NCI-H1417 treated with DMSO at 0.1 percent for 48 hours (cell line): Measurements from ENCODE around the gene PLD3.
"Not testable (repeated sequence)": the region's sequence is repeated elsewhere in the genome, so short reads cannot be mapped to it uniquely, and the experiment has no call there.

ENCODE experiments used
- DNase-seq: peaks from one replicate; lab custom pipeline; 2025; lab: John Stamatoyannopoulos, UW

Gene PLD3

DNA sequence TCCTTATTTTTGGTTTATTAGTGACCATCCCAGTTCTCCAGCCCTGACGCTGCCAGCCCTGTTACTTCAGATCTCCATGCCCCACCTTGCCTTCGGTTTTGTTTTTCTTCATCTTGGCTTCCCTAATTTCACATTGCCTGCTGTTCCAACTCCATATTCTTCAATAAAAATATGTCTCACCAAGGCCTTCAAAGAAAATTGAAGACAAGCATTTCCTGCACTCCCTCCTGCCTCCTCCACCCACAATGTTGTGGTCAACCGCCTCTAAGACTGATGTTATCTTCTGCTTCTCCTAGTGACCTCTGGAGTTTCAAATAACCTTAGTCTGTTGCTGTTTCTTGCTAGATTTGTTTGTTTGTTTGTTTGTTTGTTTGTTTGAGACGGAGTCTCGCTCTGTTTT lies 14.6 kb downstream of the PLD3 start:
- no peak for DNase-seq

GRCh38 chr19:40365010-40365409 lies 16.5 kb downstream of the PLD3 start:
- no peak for DNase-seq

DNA sequence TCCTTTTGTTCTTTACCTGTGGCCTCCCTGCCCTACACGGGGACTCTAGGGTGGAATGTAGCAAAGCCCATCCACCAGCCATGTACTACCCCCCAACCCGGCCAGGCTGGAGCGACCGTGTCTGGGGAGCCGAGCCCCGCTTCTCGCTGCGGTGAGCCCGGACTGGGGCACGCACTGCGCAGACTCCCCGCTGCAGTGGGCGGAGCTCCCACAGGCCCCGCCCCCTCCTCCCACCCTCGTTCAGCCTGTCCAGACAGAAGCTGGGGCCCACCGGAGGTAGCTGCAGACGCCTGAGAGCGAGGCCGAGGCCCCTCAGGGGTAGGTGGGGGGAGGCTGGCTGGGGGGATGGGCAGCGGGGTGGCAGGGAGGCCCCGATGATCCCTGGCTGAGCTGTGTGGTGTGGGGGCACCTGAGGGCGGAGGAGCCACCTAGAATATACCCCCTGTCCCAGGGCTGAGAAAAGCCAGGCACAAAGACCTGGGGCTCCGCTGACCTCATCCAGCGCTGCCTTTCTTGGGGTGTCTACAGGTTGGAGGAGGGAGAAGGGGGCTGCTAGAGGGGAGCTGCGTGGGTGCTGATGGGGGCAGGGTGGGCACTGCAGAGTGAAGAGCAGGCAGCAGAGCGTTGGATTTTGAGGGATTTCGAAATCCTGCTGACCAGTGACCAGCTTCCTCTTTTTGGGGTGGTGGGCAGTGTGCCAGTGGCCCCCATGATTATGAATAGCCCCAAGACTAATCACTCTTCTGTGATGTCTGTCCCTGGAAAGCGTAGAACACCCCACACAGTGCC lies 17.3 kb downstream of the PLD3 start:
- peak; percentile 19 for DNase-seq

DNA sequence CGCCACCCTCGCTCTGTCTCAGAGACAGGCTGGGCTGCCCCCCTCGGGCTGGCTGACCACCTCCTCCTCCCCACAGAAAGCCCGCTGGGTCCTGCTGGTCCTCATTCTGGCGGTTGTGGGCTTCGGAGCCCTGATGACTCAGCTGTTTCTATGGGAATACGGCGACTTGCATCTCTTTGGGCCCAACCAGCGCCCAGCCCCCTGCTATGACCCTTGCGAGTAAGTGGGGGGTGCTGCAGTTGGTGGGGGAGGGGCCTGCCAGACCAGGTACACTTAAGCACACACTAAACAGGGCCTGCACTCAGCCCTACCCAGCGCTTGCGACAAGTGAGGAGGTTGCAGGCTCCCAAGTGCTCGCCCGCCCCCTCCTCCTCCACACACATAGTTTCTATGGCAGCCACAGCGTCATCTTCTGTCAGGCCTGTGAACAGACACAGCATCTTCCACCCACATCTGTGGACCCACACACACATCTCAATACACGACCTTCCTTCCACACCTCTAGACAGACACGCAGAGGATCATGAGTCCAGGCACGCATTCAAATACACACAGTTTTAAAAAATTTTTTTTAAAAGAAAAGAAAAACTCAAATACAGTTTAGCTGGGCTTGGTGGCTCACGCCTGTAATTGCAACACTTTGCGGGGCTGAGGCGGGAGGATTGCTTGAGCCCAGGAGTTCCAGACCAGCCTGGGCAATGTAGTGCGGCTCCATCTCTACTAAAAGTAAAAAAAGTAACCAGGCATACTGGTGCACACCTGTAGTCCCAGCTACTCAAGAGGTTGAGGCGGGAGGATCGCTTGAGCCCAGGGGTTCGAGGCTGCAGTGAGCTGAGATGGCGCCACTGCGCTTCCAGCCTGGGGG lies 18.4 kb downstream of the PLD3 start:
- DNase-seq = peak; percentile 17

GRCh38 chr19:40367577-40368434 lies 19.3 kb downstream of the PLD3 start:
- DNase-seq = no peak

GRCh38 chr19:40369797-40370196 lies 21.3 kb downstream of the PLD3 start:
- no peak for DNase-seq

- DNase-seq = not testable (repeated sequence)
Measured at GRCh38 chr19:40370253-40370652, 21.8 kb downstream of the PLD3 start.

GRCh38 chr19:40370997-40371801 lies 22.7 kb downstream of the PLD3 start:
- no peak for DNase-seq

DNA sequence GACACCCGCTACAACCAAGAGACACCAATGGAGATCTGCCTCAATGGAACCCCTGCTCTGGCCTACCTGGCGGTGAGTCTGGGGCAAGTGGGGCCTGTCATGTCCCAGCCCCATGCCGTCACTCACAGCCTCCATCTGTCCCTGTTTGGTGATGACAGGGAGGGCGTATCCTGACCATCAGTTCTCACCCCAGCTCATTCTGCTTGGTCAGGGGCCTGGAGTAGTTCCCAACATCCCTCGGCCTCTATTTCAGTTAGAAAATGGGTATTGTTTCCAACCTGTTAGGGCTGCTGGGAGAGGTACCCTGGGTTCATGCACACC lies 23.3 kb downstream of the PLD3 start:
- DNase-seq = no peak

DNA sequence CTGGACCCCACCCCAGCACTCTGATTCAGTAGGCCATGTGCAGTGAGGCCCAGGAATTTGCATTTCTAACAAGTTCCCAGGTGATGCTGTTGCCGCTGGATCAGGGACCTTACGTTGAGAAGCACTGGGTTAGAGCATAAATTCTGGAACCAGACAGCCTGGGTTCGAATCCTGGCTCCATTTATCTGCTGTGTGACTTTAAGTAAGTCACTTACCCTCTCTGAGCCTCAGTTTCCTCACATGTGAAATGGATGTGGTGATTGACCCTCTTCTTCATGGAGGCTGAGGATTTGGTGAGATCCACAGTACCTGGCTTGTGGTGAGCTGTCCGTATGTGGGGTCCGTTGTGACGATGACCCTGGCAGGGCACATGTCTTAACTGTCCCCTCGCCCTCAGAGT lies 25.6 kb downstream of the PLD3 start:
- no peak for DNase-seq

DNA sequence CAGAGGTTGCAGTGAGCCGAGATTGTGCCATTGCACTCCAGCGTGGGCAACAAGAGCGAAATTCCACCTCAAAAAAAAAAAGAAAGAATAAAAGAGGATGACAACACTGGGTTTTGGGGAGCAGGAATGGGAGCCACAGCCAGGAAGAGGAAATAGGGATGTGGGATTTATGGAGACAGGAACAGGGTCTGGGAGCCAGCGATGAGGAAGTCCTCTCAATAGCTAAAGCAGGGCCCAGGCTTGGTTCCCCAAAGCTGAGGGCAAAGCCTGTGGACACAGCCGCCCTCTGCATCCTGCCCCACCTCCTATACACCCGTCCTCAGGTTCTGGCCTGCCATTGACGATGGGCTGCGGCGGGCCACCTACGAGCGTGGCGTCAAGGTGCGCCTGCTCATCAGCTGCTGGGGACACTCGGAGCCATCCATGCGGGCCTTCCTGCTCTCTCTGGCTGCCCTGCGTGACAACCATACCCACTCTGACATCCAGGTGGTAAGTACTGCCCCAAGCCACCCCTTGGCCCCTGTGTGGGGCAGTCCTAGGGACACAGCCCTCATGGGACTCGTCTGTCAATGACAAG lies 27.9 kb downstream of the PLD3 start:
- no peak for DNase-seq

DNA sequence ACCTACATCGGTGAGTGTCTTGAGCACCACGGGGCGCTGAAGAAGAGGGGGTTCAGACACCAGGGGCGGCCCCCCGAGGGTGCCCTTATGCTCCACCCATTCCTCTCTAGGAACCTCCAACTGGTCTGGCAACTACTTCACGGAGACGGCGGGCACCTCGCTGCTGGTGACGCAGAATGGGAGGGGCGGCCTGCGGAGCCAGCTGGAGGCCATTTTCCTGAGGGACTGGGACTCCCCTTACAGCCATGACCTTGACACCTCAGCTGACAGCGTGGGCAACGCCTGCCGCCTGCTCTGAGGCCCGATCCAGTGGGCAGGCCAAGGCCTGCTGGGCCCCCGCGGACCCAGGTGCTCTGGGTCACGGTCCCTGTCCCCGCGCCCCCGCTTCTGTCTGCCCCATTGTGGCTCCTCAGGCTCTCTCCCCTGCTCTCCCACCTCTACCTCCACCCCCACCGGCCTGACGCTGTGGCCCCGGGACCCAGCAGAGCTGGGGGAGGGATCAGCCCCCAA lies 29.4 kb downstream of the PLD3 start:
- DNase-seq = no peak

DNA sequence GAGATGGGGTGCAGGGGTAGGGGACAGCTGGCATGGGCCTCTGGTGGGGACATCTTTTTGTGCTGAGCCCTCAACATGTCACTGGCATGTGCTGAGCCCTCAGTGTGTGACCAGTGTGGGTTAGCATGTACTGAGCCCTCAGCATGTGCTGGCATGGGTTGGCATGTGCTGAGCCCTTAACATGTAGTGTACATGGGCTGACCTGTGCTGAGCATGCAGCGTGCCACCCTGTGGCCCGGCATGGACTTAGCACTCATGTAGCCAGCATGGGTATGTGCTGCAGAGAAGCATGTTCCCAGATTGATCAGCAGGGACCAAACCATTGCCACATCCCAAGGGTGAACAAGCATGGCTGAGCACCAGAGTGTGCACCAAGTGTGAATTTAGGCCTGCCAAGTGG lies 30.0 kb downstream of the PLD3 start:
- DNase-seq = no peak

DNA sequence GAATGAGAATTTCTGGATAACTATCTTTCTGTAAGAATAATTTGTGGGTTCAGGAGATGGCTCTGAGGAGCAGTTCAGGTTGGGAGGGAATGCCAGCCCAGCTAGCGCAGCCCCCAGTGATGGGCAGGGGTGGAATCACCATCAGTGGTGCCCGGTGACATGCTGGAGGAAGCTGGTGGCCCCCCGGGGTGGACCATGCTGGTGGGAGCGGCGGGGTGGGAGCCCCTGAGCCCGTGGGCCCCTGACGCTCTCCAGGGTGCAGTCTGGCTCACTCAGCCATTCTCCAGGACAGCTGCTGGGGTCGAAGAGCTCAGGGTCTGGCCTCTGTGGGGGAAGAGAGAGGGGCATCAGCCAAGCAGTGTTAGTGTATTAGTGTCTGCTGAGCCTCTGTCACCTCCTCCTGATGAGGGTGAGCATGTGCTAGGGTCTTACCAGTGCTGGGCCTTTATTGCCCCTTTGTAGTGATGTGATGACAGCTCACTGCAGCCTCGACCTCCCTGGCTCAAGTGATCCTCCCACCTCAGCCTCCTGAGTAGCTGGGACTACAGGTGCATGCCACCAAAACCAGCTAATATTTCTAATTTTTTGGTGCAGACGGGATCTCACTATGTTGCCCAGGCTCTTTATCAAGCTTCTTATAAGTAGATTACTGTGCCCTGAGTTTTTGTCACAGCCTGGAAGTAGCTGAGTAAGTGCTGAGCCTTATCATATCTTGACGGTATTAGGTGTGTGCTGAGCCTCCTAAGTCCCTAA lies 31.1 kb downstream of the PLD3 start:
- no peak for DNase-seq

GRCh38 chr19:40380199-40381037 lies 31.9 kb downstream of the PLD3 start:
- no peak for DNase-seq

- DNase-seq = no peak
Measured at GRCh38 chr19:40381321-40381720, 32.8 kb downstream of the PLD3 start.

DNA sequence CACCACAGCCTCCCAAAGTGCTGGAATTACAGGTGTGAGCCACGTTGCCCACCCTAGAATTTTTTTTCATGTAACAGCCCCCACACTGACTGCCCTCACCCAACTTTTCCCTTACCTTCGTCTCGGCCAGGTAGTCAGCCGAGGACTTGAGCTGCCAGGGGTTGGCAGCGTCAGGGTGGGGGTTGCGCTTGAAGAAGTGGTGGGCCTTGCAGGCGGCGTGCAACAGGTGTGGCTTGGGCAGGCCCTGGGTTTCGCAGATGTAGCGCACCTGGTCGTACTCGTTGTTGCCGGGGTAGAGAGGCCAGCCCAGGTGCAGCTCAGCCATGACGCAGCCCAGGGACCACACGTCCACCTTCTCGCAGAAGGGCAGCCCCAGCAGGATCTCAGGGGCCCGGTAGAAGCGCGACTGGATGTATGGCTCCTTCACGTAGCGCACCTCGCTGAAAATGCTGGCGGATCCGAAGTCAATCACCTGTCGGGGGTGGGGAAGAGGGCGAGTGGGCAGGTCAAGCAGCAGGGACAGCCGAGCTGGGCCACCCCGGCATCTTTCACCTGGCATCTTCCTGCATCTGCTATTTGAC lies 35.3 kb downstream of the PLD3 start:
- DNase-seq = no peak

GRCh38 chr19:40387155-40387554 lies 38.7 kb downstream of the PLD3 start:
- DNase-seq = no peak

- DNase-seq = no peak
Measured at GRCh38 chr19:40388481-40388880, 40.0 kb downstream of the PLD3 start.
